Spleen (tissue), 11 donors: ENCODE measurements around the gene CNTNAP2. TPM values are rescaled to one million over a fixed set of nuclear protein-coding genes. Genes with fewer than 3 reads are reported as not detected.
A peak's percentile ranks its signal among the peaks of the same experiment; 100 is the strongest.

Source experiments
- DNase-seq: peaks from one replicate; pipeline ENCODE4 v3.0.0-alpha.2; 2020
- H3K27ac ChIP-seq, 8 donors: fragments of 200-600 bp; sonication (generic) in 7 of 8; 1 replicate in 4 of 8; 2 replicates in 4 of 8; pipeline versions ENCODE4 v1.5.0 to v1.8.0; 2016 to 2021; ENCODE audit warnings: inconsistent platforms in 4 of 8, mild to moderate bottlenecking in 4 of 8, moderate library complexity in 1 of 8
- H3K27me3 ChIP-seq, 7 donors: fragments of 200-600 bp; sonication (generic) in 6 of 7; replicated peaks in 1 of 7; 1 replicate in 4 of 7; 2 replicates in 3 of 7; pipeline versions ENCODE4 v1.5.0 to v1.8.0; 2016 to 2021; ENCODE audit warnings: inconsistent platforms in 3 of 7, mild to moderate bottlenecking in 1 of 7
- H3K36me3 ChIP-seq, 6 donors: fragments of 200-600 bp; sonication (generic) in 5 of 6; 1 replicate in 4 of 6; 2 replicates in 2 of 6; pipeline versions ENCODE4 v1.5.0 to v1.8.0; 2016 to 2021; ENCODE audit warnings: inconsistent platforms in 2 of 6
- H3K4me1 ChIP-seq, 6 donors: fragments of 200-600 bp; sonication (generic) in 5 of 6; 1 replicate in 3 of 6; 2 replicates in 3 of 6; pipeline versions ENCODE4 v1.5.0 to v1.8.0; 2016 to 2021; ENCODE audit warnings: inconsistent platforms in 3 of 6
- H3K4me3 ChIP-seq, 8 donors: fragments of 200-600 bp; sonication (generic) in 7 of 8; 1 replicate in 4 of 8; 2 replicates in 4 of 8; pipeline versions ENCODE4 v1.5.0 to v1.8.0; 2016 to 2021; ENCODE audit warnings: inconsistent platforms in 4 of 8, mild to moderate bottlenecking in 4 of 8, moderate library complexity in 2 of 8
- H3K9me3 ChIP-seq, 8 donors: fragments of 200-600 bp; sonication (generic) in 7 of 8; 1 replicate in 4 of 8; 2 replicates in 4 of 8; pipeline versions ENCODE4 v1.5.0 to v1.8.0; 2016 to 2021; ENCODE audit warnings: inconsistent platforms in 4 of 8
- CTCF ChIP-seq, 11 experiments: fragments of 200-600 bp in 7 of 11; fragments of 450-650 bp in 4 of 11; sonication (generic) in 4 of 11; IDR thresholded peaks in 8 of 11; conservative IDR thresholded peaks in 3 of 11; 1 replicate in 7 of 11; 2 replicates in 4 of 11; pipeline versions ENCODE4 v1.4.0 to v1.8.0; 2016 to 2021; ENCODE audit warnings: antibody characterized with exemption in 11 of 11, inconsistent platforms in 4 of 11, mild to moderate bottlenecking in 1 of 11
- POLR2A ChIP-seq, 3 donors: fragments of 450-650 bp; IDR thresholded peaks; one replicate each; pipeline ENCODE4 v1.5.1; 2017; ENCODE audit warnings: antibody characterized with exemption in 3 of 3, mild to moderate bottlenecking in 1 of 3
- POLR2AphosphoS5 ChIP-seq, 3 donors: sonication (generic); formaldehyde crosslinking; IDR thresholded peaks; one replicate each; pipeline ENCODE4 v1.5.1; 2017; ENCODE audit warnings: antibody characterized with exemption in 3 of 3
- WGBS, 5 donors: extraction: QIAGEN DNeasy Blood & Tissue Kit in 3 of 5; methylation state at CpG; one replicate each; pipeline versions ENCODE4 v1.1.5 to v1.1.7; 2013 to 2018; 5-methylcytosine and 5-hydroxymethylcytosine counted together
- intact Hi-C: fragments of 100-400 bp; cut with DNase I; formaldehyde crosslinking; loops from one replicate; pipeline ENCODE4 v1.15.0; 2023; ENCODE audit warnings: low total_unique reads
- polyA plus RNA-seq, 3 donors: library from polyadenylated mRNA; stranded (reverse); fragments of 200-250 nt; gene quantifications; one replicate each; pipeline ENCODE4 v1.2.1, GENCODE V29; 2013
- total RNA-seq, 7 donors: library from RNA; depleted of rRNA in 3 of 7; stranded (reverse); fragments of >200 nt in 3 of 7; fragmentation: NEBNext Ultra II Directional in 4 of 7; extraction: Animal tissue kit (Norgen Biotek cat#: 25700) in 4 of 7; gene quantifications; one replicate each; pipeline versions ENCODE4 v1.1.0 to v1.2.1, GENCODE V29; 2016 to 2021
- donor health status: healthy with polysubstance abuse.
- donor health status: DM: no; HTN: no; CAD: no; lungs with moderate emphysema.
- donor health status: DM: no; HTN: no; CAD: no.
- donor health status: Bipolar disorder and iron deficiency.
- donor health status: healthy.
- donor health status: DM: no; HTN: no; CAD: no.
- donor health status: DM: yes; HTN: yes; CAD: no.

CNTNAP2 gene
- total and polyA plus RNA-seq, 10 donors, result 0.13 to 2.0 (median 0.82) TPM

GRCh38 chr7:148142660-148143248 is 2026.2 kb downstream of the CNTNAP2 start:
- peaks cover 0 to 10% (median 0%) of the 10 kb centered on the region in 7 donors for H3K27me3 ChIP-seq
- no peak for DNase-seq
- WGBS, 5 donors, result 46 to 55% (median 51%) methylated on average over 4 of the region's 4 CpGs
- H3K4me1 ChIP-seq, result no peaks in the 10 kb centered on the region
- peak in 7 of 11 experiments; percentile 19 to 60 (median 40) for TF ChIP-seq CTCF (IDR thresholded peaks at IDR 0.05 in 8 of 11, conservative IDR thresholded peaks at IDR 0.05 in 3 of 11)
- no peak for TF ChIP-seq POLR2AphosphoS5 (IDR thresholded peaks at IDR 0.05)
- no peak for TF ChIP-seq POLR2A (IDR thresholded peaks at IDR 0.05)
- H3K4me3 ChIP-seq, result no peak overlapping the region
- no peak overlapping the region for H3K27ac ChIP-seq
- H3K9me3 ChIP-seq, result peaks cover 0 to 13% (median 0%) of the 10 kb centered on the region in 8 donors
- intact Hi-C loops, result no loop called here
- H3K36me3 ChIP-seq, result no peaks in the 10 kb centered on the region

GRCh38 chr7:148144827-148145226 is 2028.2 kb downstream of the CNTNAP2 start:
- Histone ChIP-seq H3K4me1 (no peaks in the 10 kb centered on the region), H3K27ac (no peak overlapping the region), H3K27me3 (peaks cover 0 to 10% (median 0%) of the 10 kb centered on the region in 7 donors), H3K9me3 (peaks cover 0 to 10% (median 0%) of the 10 kb centered on the region in 8 donors), H3K36me3 (no peaks in the 10 kb centered on the region), H3K4me3 (no peak overlapping the region)
- no peak for DNase-seq
- TF ChIP-seq POLR2A (IDR thresholded peaks at IDR 0.05) (no peak), CTCF (IDR thresholded peaks at IDR 0.05 in 8 of 11, conservative IDR thresholded peaks at IDR 0.05 in 3 of 11) (no peak), POLR2AphosphoS5 (IDR thresholded peaks at IDR 0.05) (no peak)
- 43 to 57% (median 52%) methylated on average over 4 of the region's 4 CpGs for WGBS, 5 donors
- intact Hi-C loops, result no loop called here

- WGBS, 5 donors, result 70 to 97% (median 93%) methylated on average over 2 of the region's 2 CpGs
- no peak for DNase-seq
Measured at GRCh38 chr7:148146346-148146745, 2029.7 kb downstream of the CNTNAP2 start.

More at GRCh38 chr7:148146346-148146745, 2029.7 kb downstream of the CNTNAP2 start:
- H3K4me3 ChIP-seq, result no peak overlapping the region
- intact Hi-C loops, result no loop called here
- H3K36me3 ChIP-seq, result no peaks in the 10 kb centered on the region
- TF ChIP-seq POLR2AphosphoS5 (IDR thresholded peaks at IDR 0.05), result no peak
- no peak for TF ChIP-seq CTCF (IDR thresholded peaks at IDR 0.05 in 8 of 11, conservative IDR thresholded peaks at IDR 0.05 in 3 of 11)
- no peak for TF ChIP-seq POLR2A (IDR thresholded peaks at IDR 0.05)
- peaks cover 0 to 6% (median 0%) of the 10 kb centered on the region in 8 donors for H3K9me3 ChIP-seq
- H3K27me3 ChIP-seq, result peaks cover 0 to 10% (median 0%) of the 10 kb centered on the region in 7 donors
- H3K4me1 ChIP-seq, result no peaks in the 10 kb centered on the region
- H3K27ac ChIP-seq, result no peak overlapping the region
